ENCODE data around the gene LCLAT1. TPM values are rescaled to one million over a fixed set of nuclear protein-coding genes. Genes with fewer than 3 reads are reported as not detected.
A peak's percentile ranks its signal among the peaks of the same experiment; 100 is the strongest.

The LCLAT1 gene
- total RNA-seq, 1 donor from 2014 or later, result 21.6 TPM

DNA sequence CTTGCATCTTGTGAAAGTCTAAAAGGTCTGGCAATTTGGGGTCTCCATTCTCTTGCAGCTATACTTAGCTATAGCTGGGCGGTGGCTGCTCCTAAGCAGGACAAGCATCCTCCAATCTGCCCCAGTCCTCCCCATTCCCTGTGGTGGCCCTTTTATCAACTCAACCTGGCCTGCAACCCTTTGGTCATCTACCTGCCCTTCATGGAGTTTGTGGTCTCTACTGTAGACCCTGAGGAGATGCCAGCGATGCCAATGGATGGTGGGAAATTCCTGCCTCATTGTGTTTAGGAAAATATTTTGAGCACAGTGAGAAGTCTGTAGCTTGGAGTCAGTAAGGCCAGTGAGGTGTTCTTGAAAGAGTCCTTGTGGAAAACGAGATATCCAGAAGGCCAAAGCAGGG is 216.8 kb downstream of the LCLAT1 start:
- no peak overlapping the region for H3K4me3 ChIP-seq
- no peaks in the 10 kb centered on the region for H4K20me1 ChIP-seq (ENCODE audit: low read depth)
- H3K79me2 ChIP-seq (ENCODE audit: low read depth), result no peaks in the 10 kb centered on the region
- no peak for DNase-seq (ENCODE audit: low spot score)
- peaks cover under 1% of the 10 kb centered on the region for H3K9me3 ChIP-seq (ENCODE audit: low read depth)
- no peak overlapping the region for H2AFZ ChIP-seq (replicated peaks)
- no peaks in the 10 kb centered on the region for H3K36me3 ChIP-seq
- Mint-ChIP-seq H3K9me3 (peaks cover 3% of the 10 kb centered on the region), H3K4me1 (no peaks in the 10 kb centered on the region), H3K4me3 (no peak overlapping the region), H3K36me3 (no peaks in the 10 kb centered on the region), H3K27ac (no peak overlapping the region), H3K27me3 (ENCODE audit: insufficient read depth, low read depth) (no peaks in the 10 kb centered on the region)
- H3K9ac ChIP-seq, result no peak overlapping the region
- no peaks in the 10 kb centered on the region for H3K27me3 ChIP-seq
- H3F3A ChIP-seq (ENCODE audit: low read depth), result no peaks in the 10 kb centered on the region
- H3K4me1 ChIP-seq, result no peaks in the 10 kb centered on the region
- no peak for TF ChIP-seq EZH2 (IDR thresholded peaks at IDR 0.05)
- no peak for TF ChIP-seq EZH2phosphoT487 (IDR thresholded peaks at IDR 0.05)
- no peak for TF ChIP-seq CTCF (IDR thresholded peaks at IDR 0.05)
- no peak overlapping the region for H3K27ac ChIP-seq
- no peak overlapping the region for H3K4me2 ChIP-seq

- Histone ChIP-seq H3K79me2 (ENCODE audit: low read depth) (no peaks in the 10 kb centered on the region), H2AFZ (replicated peaks) (no peak overlapping the region), H3K27me3 (no peaks in the 10 kb centered on the region), H3K9me3 (ENCODE audit: low read depth) (peaks cover 9% of the 10 kb centered on the region), H3K36me3 (no peaks in the 10 kb centered on the region), H3K4me3 (no peak overlapping the region), H3K27ac (no peak overlapping the region), H3K4me2 (no peak overlapping the region), H3K9ac (no peak overlapping the region), H4K20me1 (ENCODE audit: low read depth) (no peaks in the 10 kb centered on the region), H3K4me1 (no peaks in the 10 kb centered on the region), H3F3A (ENCODE audit: low read depth) (no peaks in the 10 kb centered on the region)
- Mint-ChIP-seq H3K4me1 (no peaks in the 10 kb centered on the region), H3K9me3 (peaks cover 9% of the 10 kb centered on the region), H3K4me3 (no peak overlapping the region), H3K27ac (no peak overlapping the region), H3K27me3 (ENCODE audit: insufficient read depth, low read depth) (no peaks in the 10 kb centered on the region), H3K36me3 (no peaks in the 10 kb centered on the region)
- TF ChIP-seq EZH2 (IDR thresholded peaks at IDR 0.05) (no peak), CTCF (IDR thresholded peaks at IDR 0.05) (no peak), EZH2phosphoT487 (IDR thresholded peaks at IDR 0.05) (no peak)
- no peak for DNase-seq (ENCODE audit: low spot score)
Observed at GRCh38 chr2:30664761-30665358, 217.8 kb downstream of the LCLAT1 start.

DNA sequence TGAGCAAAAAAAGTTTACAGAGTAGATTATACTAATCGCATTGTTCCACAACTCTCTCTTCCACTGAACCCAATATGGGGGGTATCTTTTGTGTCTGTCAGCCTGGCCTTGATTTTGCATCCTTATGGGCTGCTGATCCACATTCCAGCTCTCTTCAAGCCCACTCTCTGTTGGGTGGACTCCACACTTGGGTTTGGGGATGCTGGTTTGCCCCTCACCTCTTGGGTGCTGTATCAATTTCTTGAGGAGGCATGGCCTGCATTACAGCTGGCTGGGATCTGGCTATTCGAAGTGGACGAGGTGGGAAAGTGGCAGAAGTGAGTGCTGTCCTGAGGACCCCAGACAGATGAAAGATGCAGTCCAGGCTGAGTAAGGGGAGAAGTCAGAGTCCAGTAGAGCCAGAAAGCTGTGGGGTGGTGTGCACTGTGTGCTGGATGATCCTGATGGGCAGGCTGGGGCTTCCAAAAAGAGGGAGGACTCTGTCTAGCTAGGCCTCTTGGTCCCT is 218.8 kb downstream of the LCLAT1 start:
- H2AFZ ChIP-seq (replicated peaks), result no peak overlapping the region
- Mint-ChIP-seq H3K9me3 (peaks cover 17% of the 10 kb centered on the region), H3K27me3 (ENCODE audit: insufficient read depth, low read depth) (no peaks in the 10 kb centered on the region), H3K4me1 (no peaks in the 10 kb centered on the region), H3K27ac (peak overlapping the region; percentile 77), H3K4me3 (no peak overlapping the region), H3K36me3 (no peaks in the 10 kb centered on the region)
- no peak overlapping the region for H3K4me2 ChIP-seq
- no peak overlapping the region for H3K27ac ChIP-seq
- no peaks in the 10 kb centered on the region for H4K20me1 ChIP-seq (ENCODE audit: low read depth)
- H3K4me3 ChIP-seq, result no peak overlapping the region
- no peaks in the 10 kb centered on the region for H3K4me1 ChIP-seq
- H3K9me3 ChIP-seq (ENCODE audit: low read depth), result peaks cover 9% of the 10 kb centered on the region
- DNase-seq (ENCODE audit: low spot score), result no peak
- no peaks in the 10 kb centered on the region for H3K79me2 ChIP-seq (ENCODE audit: low read depth)
- H3K9ac ChIP-seq, result no peak overlapping the region
- TF ChIP-seq EZH2 (IDR thresholded peaks at IDR 0.05) (no peak), EZH2phosphoT487 (IDR thresholded peaks at IDR 0.05) (no peak), CTCF (IDR thresholded peaks at IDR 0.05) (no peak)
- H3K36me3 ChIP-seq, result no peaks in the 10 kb centered on the region
- H3F3A ChIP-seq (ENCODE audit: low read depth), result no peaks in the 10 kb centered on the region
- no peaks in the 10 kb centered on the region for H3K27me3 ChIP-seq
